HEK293 (cell line): ENCODE results near the gene ZNF276.

Experiments
- ZBTB21 ChIP-seq: fragments of 450-650 bp; formaldehyde crosslinking; IDR thresholded peaks from 2 replicates; pipeline ENCODE4 v1.5.1; 2017; ENCODE audit warnings: missing biosample characterization, missing genetic modification characterization
- ZNF16 ChIP-seq: fragments of 450-650 bp; formaldehyde crosslinking; IDR thresholded peaks from 2 replicates; pipeline ENCODE4 v1.5.1; 2016; ENCODE audit warnings: low read depth, missing biosample characterization, missing genetic modification characterization
- ZNF558 ChIP-seq: fragments of 450-650 bp; formaldehyde crosslinking; IDR thresholded peaks from 2 replicates; pipeline ENCODE4 v1.5.1; 2016; ENCODE audit warnings: missing biosample characterization, missing genetic modification characterization
- ZNF777 ChIP-seq: fragments of 450-650 bp; formaldehyde crosslinking; IDR thresholded peaks from 2 replicates; pipeline ENCODE4 v1.5.1; 2017; ENCODE audit warnings: missing biosample characterization, missing genetic modification characterization, borderline replicate concordance
- ZNF792 ChIP-seq: fragments of 450-650 bp; formaldehyde crosslinking; IDR thresholded peaks from 2 replicates; pipeline ENCODE4 v1.5.1; 2016; ENCODE audit warnings: missing biosample characterization, missing genetic modification characterization
- TF ChIP-seq, protein P1 (sequence below): fragments of 450-650 bp; formaldehyde crosslinking; IDR thresholded peaks from 2 replicates; pipeline ENCODE4 v1.5.1; 2016; ENCODE audit warnings: missing biosample characterization, missing genetic modification characterization
- TF ChIP-seq, protein P2 (sequence below): fragments of 450-650 bp; formaldehyde crosslinking; IDR thresholded peaks from 2 replicates; pipeline ENCODE4 v1.5.1; 2016; ENCODE audit warnings: missing biosample characterization, missing genetic modification characterization

GRCh38 chr16:89708481-89708931, 12.8 kb upstream of the ZNF276 start:
- TF ChIP-seq ZBTB21 (tag by site-specific recombination) (no peak), ZNF777 (tag by site-specific recombination) (no peak), ZNF16 (tag by site-specific recombination) (no peak), ZNF558 (no peak), ZNF792 (tag by site-specific recombination) (no peak)
- TF ChIP-seq, protein P1, sequence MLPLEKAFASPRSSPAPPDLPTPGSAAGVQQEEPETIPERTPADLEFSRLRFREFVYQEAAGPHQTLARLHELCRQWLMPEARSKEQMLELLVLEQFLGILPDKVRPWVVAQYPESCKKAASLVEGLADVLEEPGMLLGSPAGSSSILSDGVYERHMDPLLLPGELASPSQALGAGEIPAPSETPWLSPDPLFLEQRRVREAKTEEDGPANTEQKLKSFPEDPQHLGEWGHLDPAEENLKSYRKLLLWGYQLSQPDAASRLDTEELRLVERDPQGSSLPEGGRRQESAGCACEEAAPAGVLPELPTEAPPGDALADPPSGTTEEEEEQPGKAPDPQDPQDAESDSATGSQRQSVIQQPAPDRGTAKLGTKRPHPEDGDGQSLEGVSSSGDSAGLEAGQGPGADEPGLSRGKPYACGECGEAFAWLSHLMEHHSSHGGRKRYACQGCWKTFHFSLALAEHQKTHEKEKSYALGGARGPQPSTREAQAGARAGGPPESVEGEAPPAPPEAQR (tag by site-specific recombination): no peak
- TF ChIP-seq, protein P2, sequence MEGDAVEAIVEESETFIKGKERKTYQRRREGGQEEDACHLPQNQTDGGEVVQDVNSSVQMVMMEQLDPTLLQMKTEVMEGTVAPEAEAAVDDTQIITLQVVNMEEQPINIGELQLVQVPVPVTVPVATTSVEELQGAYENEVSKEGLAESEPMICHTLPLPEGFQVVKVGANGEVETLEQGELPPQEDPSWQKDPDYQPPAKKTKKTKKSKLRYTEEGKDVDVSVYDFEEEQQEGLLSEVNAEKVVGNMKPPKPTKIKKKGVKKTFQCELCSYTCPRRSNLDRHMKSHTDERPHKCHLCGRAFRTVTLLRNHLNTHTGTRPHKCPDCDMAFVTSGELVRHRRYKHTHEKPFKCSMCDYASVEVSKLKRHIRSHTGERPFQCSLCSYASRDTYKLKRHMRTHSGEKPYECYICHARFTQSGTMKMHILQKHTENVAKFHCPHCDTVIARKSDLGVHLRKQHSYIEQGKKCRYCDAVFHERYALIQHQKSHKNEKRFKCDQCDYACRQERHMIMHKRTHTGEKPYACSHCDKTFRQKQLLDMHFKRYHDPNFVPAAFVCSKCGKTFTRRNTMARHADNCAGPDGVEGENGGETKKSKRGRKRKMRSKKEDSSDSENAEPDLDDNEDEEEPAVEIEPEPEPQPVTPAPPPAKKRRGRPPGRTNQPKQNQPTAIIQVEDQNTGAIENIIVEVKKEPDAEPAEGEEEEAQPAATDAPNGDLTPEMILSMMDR (tag by site-specific recombination): no peak
